H1 (cell line): Measurements from ENCODE around the gene SIAH3. TPM values are rescaled to one million over a fixed set of nuclear protein-coding genes. Genes with fewer than 3 reads are reported as not detected.

Experiments used
- CTCF ChIA-PET: fragments of 300-600 bp; sonication (Branson Sonifier 250); formaldehyde crosslinking; loops from one replicate; lab custom pipeline; 2021; ENCODE audit not compliant: partially characterized antibody; lab: Charles Lee
- POLR2A ChIA-PET: fragments of 300-600 bp; sonication (Branson Sonifier 250); formaldehyde crosslinking; loops from one replicate; lab custom pipeline; 2021; ENCODE audit warnings: inconsistent platforms; ENCODE audit not compliant: partially characterized antibody; lab: Charles Lee
- DNase-seq, 2 experiments: peaks; one replicate each; pipeline versions ENCODE4 v3.0.0 to v3.0.0-alpha.2; 2010 to 2022; ENCODE audit warnings: low spot score in 2 of 2, low read depth in 1 of 2, mixed read lengths in 1 of 2
- FAIRE-seq: peaks from 2 replicates; lab custom pipeline; 2011; peaks lifted over from hg19 to GRCh38; lab: Jason Lieb, UNC
- H2AFZ ChIP-seq: 2 replicates; pipeline ENCODE4 v1.8.1; 2012; ENCODE audit warnings: low read length, inconsistent platforms
- H2AK5ac ChIP-seq: 2 replicates; pipeline ENCODE4 v1.6.1; 2013; ENCODE audit warnings: low read depth, low read length
- H2BK120ac ChIP-seq: replicated peaks from 2 replicates; pipeline ENCODE3; 2013; ENCODE audit warnings: low read depth, low read length, inconsistent platforms
- H2BK12ac ChIP-seq: 2 replicates; pipeline ENCODE4 v1.6.1; 2013; ENCODE audit warnings: low read depth, low read length
- H2BK15ac ChIP-seq: 2 replicates; pipeline ENCODE4 v1.6.1; 2013; ENCODE audit warnings: low read length
- H2BK20ac ChIP-seq: 2 replicates; pipeline ENCODE4 v1.6.1; 2013; ENCODE audit warnings: low read length
- H2BK5ac ChIP-seq: 2 replicates; pipeline ENCODE4 v1.6.1; 2013; ENCODE audit warnings: low read depth, low read length
- H3K14ac ChIP-seq: 2 replicates; pipeline ENCODE4 v1.6.1; 2013; ENCODE audit warnings: inconsistent platforms; ENCODE audit not compliant: insufficient read length
- H3K18ac ChIP-seq: 2 replicates; pipeline ENCODE4 v1.6.1; 2013; ENCODE audit warnings: low read length; ENCODE audit errors: extremely low read depth
- H3K23ac ChIP-seq: 2 replicates; pipeline ENCODE4 v1.6.1; 2013; ENCODE audit warnings: inconsistent platforms; ENCODE audit not compliant: insufficient read length
- H3K23me2 ChIP-seq: 2 replicates; pipeline ENCODE4 v1.6.1; 2013; ENCODE audit warnings: low read depth, low read length
- H3K27ac ChIP-seq: 2 replicates; pipeline ENCODE4 v1.6.1; 2011; ENCODE audit warnings: low read depth, low read length, inconsistent platforms
- H3K27me3 ChIP-seq, 4 experiments: replicated peaks in 1 of 4; 1 replicate in 1 of 4; 2 replicates in 3 of 4; pipeline versions ENCODE4 v1.6.1 to v1.8.1; 2011 to 2013; ENCODE audit warnings: low read length in 3 of 4, mild to moderate bottlenecking in 3 of 4, inconsistent platforms in 2 of 4, mixed read lengths in 2 of 4, moderate library complexity in 1 of 4; ENCODE audit not compliant: control insufficient read depth in 3 of 4, insufficient read depth in 3 of 4; ENCODE audit errors: extremely low read depth in 1 of 4
- H3K36me3 ChIP-seq, 4 experiments: 2 replicates each; pipeline versions ENCODE4 v1.6.1 to v1.8.1; 2011 to 2013; ENCODE audit warnings: mild to moderate bottlenecking in 4 of 4, low read length in 3 of 4, moderate library complexity in 2 of 4, control low read depth in 1 of 4, inconsistent platforms in 1 of 4; ENCODE audit not compliant: insufficient read depth in 4 of 4, control insufficient read depth in 2 of 4
- H3K4ac ChIP-seq: replicated peaks from 2 replicates; pipeline ENCODE3; 2013; ENCODE audit warnings: low read length, low read depth, mixed read lengths, inconsistent platforms; ENCODE audit not compliant: insufficient read length
- H3K4me1 ChIP-seq, 4 experiments: replicated peaks in 1 of 4; 1 replicate in 1 of 4; 2 replicates in 3 of 4; pipeline versions ENCODE4 v1.6.1 to v1.8.1; 2011 to 2013; ENCODE audit warnings: low read length in 3 of 4, inconsistent platforms in 2 of 4, mixed read lengths in 1 of 4; ENCODE audit not compliant: insufficient read depth in 4 of 4, control insufficient read depth in 3 of 4
- H3K4me2 ChIP-seq, 2 experiments: 2 replicates each; pipeline versions ENCODE4 v1.6.1 to v1.8.1; 2011 to 2013; ENCODE audit warnings: low read depth in 2 of 2, low read length in 2 of 2, control low read depth in 1 of 2, inconsistent platforms in 1 of 2, mild to moderate bottlenecking in 1 of 2; ENCODE audit not compliant: insufficient read depth in 1 of 2
- H3K4me3 ChIP-seq, 4 experiments: fragments of 200-600, 300-600 bp in 1 of 4; sonication (generic), shearing (Covaris generic), sonication (Bioruptor Twin) in 1 of 4; 2 replicates each; pipeline versions ENCODE4 v1.5.1 to v1.8.1; 2011 to 2016; ENCODE audit warnings: low read length in 4 of 4, low read depth in 3 of 4, control low read depth in 2 of 4, inconsistent platforms in 2 of 4, mild to moderate bottlenecking in 2 of 4, mixed read lengths in 1 of 4, moderate library complexity in 1 of 4; ENCODE audit not compliant: insufficient read depth in 2 of 4; ENCODE audit errors: extremely low read depth in 1 of 4
- H3K56ac ChIP-seq: replicated peaks from 2 replicates; pipeline ENCODE3; 2013; ENCODE audit warnings: low read depth, mild to moderate bottlenecking, mixed read lengths, low read length, inconsistent platforms; ENCODE audit not compliant: insufficient read length
- H3K79me1 ChIP-seq: 2 replicates; pipeline ENCODE4 v1.6.1; 2013; ENCODE audit warnings: low read depth, low read length, control low read depth
- H3K79me2 ChIP-seq, 2 experiments: 2 replicates each; pipeline versions ENCODE4 v1.6.1 to v1.8.1; 2012 to 2013; ENCODE audit warnings: low read length in 2 of 2, mild to moderate bottlenecking in 2 of 2, inconsistent platforms in 1 of 2; ENCODE audit not compliant: insufficient read depth in 2 of 2, control insufficient read depth in 1 of 2
- H3K9ac ChIP-seq, 4 experiments: replicated peaks in 1 of 4; 1 replicate in 1 of 4; 2 replicates in 3 of 4; pipeline versions ENCODE4 v1.6.1 to v1.8.1; 2011 to 2013; ENCODE audit warnings: low read depth in 3 of 4, low read length in 3 of 4, control low read depth in 2 of 4, mild to moderate bottlenecking in 2 of 4, moderate library complexity in 2 of 4, inconsistent platforms in 1 of 4; ENCODE audit errors: extremely low read depth in 1 of 4
- H3K9me3 ChIP-seq, 2 experiments: 2 replicates each; pipeline versions ENCODE4 v1.6.1 to v1.8.1; 2012 to 2013; ENCODE audit warnings: mild to moderate bottlenecking in 2 of 2, moderate library complexity in 2 of 2, control low read depth in 1 of 2, inconsistent platforms in 1 of 2, low read depth in 1 of 2, low read length in 1 of 2, mixed read lengths in 1 of 2; ENCODE audit not compliant: insufficient read depth in 2 of 2
- H4K20me1 ChIP-seq, 2 experiments: replicated peaks in 1 of 2; 2 replicates each; pipeline versions ENCODE3 to v1.8.1; 2011 to 2013; ENCODE audit warnings: inconsistent platforms in 2 of 2, low read length in 2 of 2, mild to moderate bottlenecking in 1 of 2; ENCODE audit not compliant: insufficient read depth in 2 of 2, control insufficient read depth in 1 of 2
- H4K5ac ChIP-seq: 2 replicates; pipeline ENCODE4 v1.6.1; 2013; ENCODE audit warnings: low read length, low read depth, mixed read lengths, inconsistent platforms; ENCODE audit not compliant: insufficient read length
- H4K8ac ChIP-seq: 2 replicates; pipeline ENCODE4 v1.8.0; 2013; ENCODE audit warnings: mild to moderate bottlenecking, moderate library complexity, low read length, inconsistent platforms; ENCODE audit not compliant: insufficient read depth; ENCODE audit errors: extremely low read depth
- H4K91ac ChIP-seq: replicated peaks from 2 replicates; pipeline ENCODE3; 2013; ENCODE audit warnings: low read length, mixed read lengths, inconsistent platforms; ENCODE audit not compliant: insufficient read length
- CBX8 ChIP-seq: fragments of 300-800, 300-1000 bp; sonication (generic); IDR thresholded peaks from 2 replicates; pipeline ENCODE4 v1.7.1; 2016; ENCODE audit warnings: low read depth, low read length, borderline replicate concordance
- GTF2F1 ChIP-seq: IDR thresholded peaks from 2 replicates; pipeline ENCODE4 v1.6.1; 2012; ENCODE audit warnings: low read depth, low read length, improper control_type of control experiment, borderline replicate concordance
- NRF1 ChIP-seq: IDR thresholded peaks from 2 replicates; pipeline ENCODE4 v1.6.1; 2011; ENCODE audit warnings: mild to moderate bottlenecking, low read depth, low read length, improper control_type of control experiment
- RBBP5 ChIP-seq: IDR thresholded peaks from 2 replicates; pipeline ENCODE4 v1.7.1; 2012; ENCODE audit warnings: low read depth, mild to moderate bottlenecking, inconsistent platforms, low read length, moderate library complexity, borderline replicate concordance
- SP1 ChIP-seq: IDR thresholded peaks from 2 replicates; pipeline ENCODE4 v1.6.1; 2011; ENCODE audit warnings: low read depth, low read length
- TAF1 ChIP-seq: IDR thresholded peaks from 2 replicates; pipeline ENCODE4 v1.6.1; 2011; ENCODE audit warnings: mild to moderate bottlenecking, low read depth, low read length
- TAF7 ChIP-seq: optimal IDR thresholded peaks from 2 replicates; pipeline ENCODE3; 2011; ENCODE audit warnings: low read depth, mild to moderate bottlenecking, inconsistent platforms, low read length, moderate library complexity, borderline replicate concordance
- TEAD4 ChIP-seq: IDR thresholded peaks from 2 replicates; pipeline ENCODE4 v1.6.1; 2012; ENCODE audit warnings: low read depth, low read length, inconsistent platforms, mixed read lengths
- YY1 ChIP-seq: IDR thresholded peaks from 2 replicates; pipeline ENCODE4 v1.6.1; 2011; ENCODE audit warnings: low read depth, mild to moderate bottlenecking, low read length
- WGBS, 2 experiments: shearing (Covaris generic) in 1 of 2; methylation state at CpG; one replicate each; pipeline versions ENCODE4 v1.1.6 to v1.1.7; 2013 to 2015; ENCODE audit warnings: low lambda C conversion rate in 2 of 2, mixed read lengths in 2 of 2, inconsistent platforms in 1 of 2, low coverage in 1 of 2, missing lambda C conversion rate in 1 of 2; ENCODE audit not compliant: insufficient replicate concordance in 2 of 2, insufficient coverage in 1 of 2, insufficient read length in 1 of 2; ENCODE audit errors: extremely low coverage in 1 of 2, missing lambda C conversion rate in 1 of 2; 5-methylcytosine and 5-hydroxymethylcytosine counted together
- polyA plus RNA-seq, 7 experiments: library from polyadenylated mRNA; depleted of rRNA in 3 of 7; stranded (reverse) in 5 of 7; unstranded in 2 of 7; fragments of >200 nt in 5 of 7; fragments of 200-250 nt in 2 of 7; gene quantifications; 1 replicate in 5 of 7; 2 replicates in 1 of 7; 4 replicates in 1 of 7; pipeline versions ENCODE4 v1.2.1 to v1.2.3, GENCODE V29; 2011 to 2013; ENCODE audit warnings: missing spikeins in 2 of 7, mixed read lengths in 2 of 7
- total RNA-seq: library from RNA; stranded (reverse); fragmentation: NEBNext Ultra II Directional; extraction: Animal tissue kit (Norgen Biotek cat#: 25700); gene quantifications from 2 replicates; pipeline ENCODE4 v1.2.1, GENCODE V29; 2021
- TF ChIP-seq, protein P1 (sequence below): IDR thresholded peaks from 2 replicates; pipeline ENCODE4 v1.6.1; 2012; ENCODE audit warnings: low read length, inconsistent platforms

SIAH3 gene
- total and polyA plus RNA-seq, 2 of the 8 experiments (the other 6 are each of a cell fraction or from before 2014, with no cell fraction given), result 0.15 to 0.17 TPM

DNA sequence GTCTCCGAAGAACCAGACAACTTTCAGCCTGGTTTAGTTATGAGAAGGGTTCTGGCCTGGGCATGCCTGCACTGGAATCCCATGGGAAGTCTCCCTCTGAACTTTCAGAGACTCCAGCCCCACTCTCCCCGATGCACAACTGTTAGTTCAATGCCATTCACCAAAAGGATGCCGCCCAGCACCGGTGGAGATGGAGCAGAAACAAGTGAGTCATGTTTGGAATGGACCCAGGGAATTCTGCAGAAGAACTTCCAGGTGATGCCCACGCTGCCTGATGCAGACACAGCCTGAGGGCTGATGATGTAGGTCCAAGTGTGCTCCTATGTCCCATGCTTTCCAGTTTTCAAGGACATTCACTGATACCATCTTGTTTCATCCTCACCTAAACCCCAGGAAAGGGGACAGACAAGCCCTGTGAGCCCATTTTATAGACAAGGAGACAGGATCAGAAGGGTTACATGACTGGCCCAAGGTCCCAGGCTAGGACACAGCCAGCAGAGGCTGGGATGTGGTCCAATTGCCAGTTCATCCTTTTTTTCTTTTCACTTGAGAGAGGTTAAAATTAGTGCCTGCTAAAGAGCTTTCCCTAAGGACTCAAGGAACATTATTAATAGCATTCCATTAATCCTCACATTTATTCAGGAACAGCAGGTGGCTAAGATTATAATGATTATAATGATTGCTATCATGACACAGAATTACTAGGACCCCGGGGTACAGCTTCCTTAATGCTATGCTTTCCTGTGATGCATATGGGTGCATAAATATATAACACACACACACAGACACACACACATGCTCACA is 39.5 kb downstream of the SIAH3 start:
- ChIA-PET POLR2A (no interaction called here), CTCF (interaction anchor here (1.8 kb wide), 1 partner anchor 8 kb away, joined by 4 read pairs; no protein-coding TSS in a partner anchor)
- Histone ChIP-seq H3K56ac (no peak overlapping the region), H3K18ac (no peak overlapping the region), H3K27ac (no peak overlapping the region), H3K36me3 (no peaks in the 10 kb centered on the region), H2BK120ac (no peak overlapping the region), H3K4me2 (no peak overlapping the region), H4K8ac (no peak overlapping the region), H4K5ac (no peak overlapping the region), H2BK5ac (no peak overlapping the region), H3K4me1 (peaks cover 0 to 5% (median 1%) of the 10 kb centered on the region in 4 experiments; a peak in 3 of 7 replicates), H3K27me3 (no peaks in the 10 kb centered on the region), H3K14ac (no peak overlapping the region), H4K91ac (no peak overlapping the region), H3K9ac (no peak overlapping the region), H2BK12ac (no peak overlapping the region), H3K79me1 (no peaks in the 10 kb centered on the region), H3K9me3 (no peaks in the 10 kb centered on the region), H2AK5ac (no peak overlapping the region), H3K23me2 (no peaks in the 10 kb centered on the region), H4K20me1 (no peaks in the 10 kb centered on the region), H2BK20ac (no peak overlapping the region), H3K4me3 (no peak overlapping the region), H3K23ac (no peak overlapping the region), H2AFZ (no peak overlapping the region), H3K79me2 (no peaks in the 10 kb centered on the region), H3K4ac (no peak overlapping the region), H2BK15ac (no peak overlapping the region)
- WGBS, 2 experiments, result 86% methylated on average over 6 of the region's 6 CpGs; no CpG with 5 or more reads in 1 of the 2 experiments
- DNase-seq, result no peak
- TF ChIP-seq CBX8, result no peak
- TF ChIP-seq SP1, result no peak
- TF ChIP-seq, protein P1, sequence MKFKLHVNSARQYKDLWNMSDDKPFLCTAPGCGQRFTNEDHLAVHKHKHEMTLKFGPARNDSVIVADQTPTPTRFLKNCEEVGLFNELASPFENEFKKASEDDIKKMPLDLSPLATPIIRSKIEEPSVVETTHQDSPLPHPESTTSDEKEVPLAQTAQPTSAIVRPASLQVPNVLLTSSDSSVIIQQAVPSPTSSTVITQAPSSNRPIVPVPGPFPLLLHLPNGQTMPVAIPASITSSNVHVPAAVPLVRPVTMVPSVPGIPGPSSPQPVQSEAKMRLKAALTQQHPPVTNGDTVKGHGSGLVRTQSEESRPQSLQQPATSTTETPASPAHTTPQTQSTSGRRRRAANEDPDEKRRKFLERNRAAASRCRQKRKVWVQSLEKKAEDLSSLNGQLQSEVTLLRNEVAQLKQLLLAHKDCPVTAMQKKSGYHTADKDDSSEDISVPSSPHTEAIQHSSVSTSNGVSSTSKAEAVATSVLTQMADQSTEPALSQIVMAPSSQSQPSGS, result no peak
- no peak for TF ChIP-seq RBBP5
- TF ChIP-seq NRF1, result no peak
- no peak for TF ChIP-seq TAF1
- TF ChIP-seq GTF2F1, result no peak
- TF ChIP-seq TEAD4, result no peak
- no peak for TF ChIP-seq YY1
- TF ChIP-seq TAF7, result no peak
- FAIRE-seq, result no peak
